Stimulated activated CD4-positive, alpha-beta T cell treated with anti-CD3 and anti-CD28 coated beads, TNF-alpha, amount 100 ng/mL, for 48 hours (primary cell): ENCODE measurements around the gene TM4SF5.

ENCODE experiments used
- DNase-seq, 3 donors: peaks; one replicate each; pipeline ENCODE4 v3.0.0-alpha.2; 2020; ENCODE audit warnings: low read depth in 3 of 3

TM4SF5 gene, protein sequence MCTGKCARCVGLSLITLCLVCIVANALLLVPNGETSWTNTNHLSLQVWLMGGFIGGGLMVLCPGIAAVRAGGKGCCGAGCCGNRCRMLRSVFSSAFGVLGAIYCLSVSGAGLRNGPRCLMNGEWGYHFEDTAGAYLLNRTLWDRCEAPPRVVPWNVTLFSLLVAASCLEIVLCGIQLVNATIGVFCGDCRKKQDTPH

DNA sequence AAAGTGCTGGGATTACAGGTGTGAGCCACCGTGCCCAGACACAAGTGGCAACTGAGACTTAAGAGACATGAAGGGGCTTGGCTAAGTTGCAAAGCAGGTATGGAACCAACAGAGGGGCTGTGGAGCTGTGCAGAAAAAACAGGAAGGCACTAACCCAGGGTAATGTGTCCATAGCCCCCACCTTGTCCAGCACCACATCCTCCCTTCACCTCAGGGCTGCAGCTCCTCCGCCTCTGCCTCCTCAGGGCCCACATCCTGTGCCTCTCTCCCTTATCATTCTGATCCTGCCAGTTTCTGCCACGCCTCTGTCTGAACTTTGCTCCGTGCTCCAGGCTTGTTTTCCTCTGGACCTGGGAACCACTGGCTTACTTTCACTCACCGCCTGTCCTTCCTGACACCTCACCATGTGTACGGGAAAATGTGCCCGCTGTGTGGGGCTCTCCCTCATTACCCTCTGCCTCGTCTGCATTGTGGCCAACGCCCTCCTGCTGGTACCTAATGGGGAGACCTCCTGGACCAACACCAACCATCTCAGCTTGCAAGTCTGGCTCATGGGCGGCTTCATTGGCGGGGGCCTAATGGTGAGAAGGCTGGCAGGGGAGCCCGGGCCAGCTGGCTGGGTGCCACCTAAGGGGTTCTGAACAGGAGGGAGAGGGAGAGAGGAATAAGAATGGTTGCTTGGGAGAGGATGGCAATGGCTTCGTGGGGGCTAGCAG is at the start of gene TM4SF5:
Gene TM4SF5, plus strand, starts transcription at position 368 of the 716 bp plus-strand sequence. Its CDS starts 37 bp downstream, at position 405.
- DNase-seq: no peak

DNA sequence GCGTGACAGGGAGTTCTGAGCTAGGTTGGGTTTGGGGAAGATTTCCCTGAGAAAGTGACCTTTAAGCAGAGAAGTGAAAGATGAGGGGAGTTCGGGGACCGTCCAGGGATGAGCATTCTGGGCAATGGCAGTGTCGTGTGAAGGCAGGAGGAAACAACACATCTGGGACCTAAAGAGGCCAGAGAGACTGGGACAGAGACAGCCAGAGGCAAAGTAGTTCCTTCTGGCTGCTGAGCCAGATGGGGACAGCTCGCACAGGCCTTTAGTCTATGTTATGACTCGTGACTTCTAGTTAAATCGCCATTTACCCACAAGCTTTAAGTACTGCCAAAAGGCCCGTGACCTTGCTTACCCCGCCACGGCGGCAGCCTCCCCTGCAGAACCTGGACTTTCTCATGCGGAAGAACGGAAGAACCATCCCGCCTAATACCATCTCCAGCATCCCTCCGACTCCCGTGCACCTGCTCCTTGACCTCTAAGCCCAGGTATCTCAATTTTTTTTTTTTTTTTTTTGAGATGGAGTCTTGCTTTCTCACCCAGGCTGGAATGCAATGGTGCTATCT is 48.9 kb upstream of the TM4SF5 start:
- DNase-seq: no peak

GRCh38 chr17:4724650-4725049 is 47.0 kb upstream of the TM4SF5 start:
- no peak for DNase-seq

DNA sequence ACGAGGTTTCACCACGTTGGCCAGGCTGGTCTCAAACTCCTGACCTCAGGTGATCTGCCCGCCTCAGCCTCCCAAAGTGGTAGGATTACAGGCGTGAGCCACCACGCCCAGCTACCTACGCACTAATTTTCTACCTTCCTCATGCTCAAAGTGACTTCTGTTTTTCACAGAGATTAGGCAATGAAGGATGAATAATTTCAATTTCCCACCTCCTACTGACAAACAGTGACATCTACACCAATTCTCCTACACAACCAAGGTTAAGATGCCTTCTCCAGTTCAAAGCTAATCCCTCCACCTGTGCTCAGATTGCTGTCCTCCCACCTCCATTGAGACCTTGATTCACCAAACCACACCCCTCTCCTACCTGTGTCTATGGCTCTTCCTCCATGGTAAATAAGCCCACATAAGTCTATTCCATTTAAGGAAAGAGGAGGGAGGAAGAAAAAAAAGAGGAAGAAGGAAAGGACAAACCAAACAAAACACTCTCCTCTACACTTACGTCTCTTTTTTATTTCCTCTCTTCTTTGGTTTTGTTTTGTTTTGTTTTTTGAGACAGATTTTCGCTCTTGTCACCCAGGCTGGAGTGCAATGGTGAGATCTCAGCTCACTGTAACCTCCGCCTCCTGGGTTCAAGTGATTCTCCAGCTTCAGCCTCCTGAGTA is 45.9 kb upstream of the TM4SF5 start:
- no peak for DNase-seq

GRCh38 chr17:4728124-4728523 is 43.6 kb upstream of the TM4SF5 start:
- no peak for DNase-seq

DNA sequence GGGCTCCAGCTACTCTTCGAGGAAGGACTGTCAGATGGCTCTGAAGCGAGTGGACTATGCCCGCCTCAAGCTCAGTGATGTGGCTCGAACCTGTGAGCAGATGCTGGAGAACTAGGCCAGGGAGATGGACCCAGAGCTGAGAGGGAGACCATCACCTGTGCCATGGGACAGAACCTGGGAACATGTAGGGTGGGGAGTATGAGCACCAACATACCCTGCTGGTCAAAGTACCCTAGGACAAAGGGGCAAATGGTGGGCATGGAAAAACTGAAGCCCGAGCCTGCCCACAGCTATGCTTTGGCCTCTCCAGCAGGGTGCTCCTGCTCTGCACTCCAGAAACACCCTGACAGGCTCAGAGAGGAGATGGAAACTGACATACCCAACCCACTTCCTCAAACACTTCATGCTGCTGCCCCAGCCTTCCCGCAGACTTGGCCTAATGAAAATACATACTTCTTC is 38.6 kb upstream of the TM4SF5 start:
- no peak for DNase-seq

GRCh38 chr17:4734857-4735475 is 36.7 kb upstream of the TM4SF5 start:
- no peak for DNase-seq

DNA sequence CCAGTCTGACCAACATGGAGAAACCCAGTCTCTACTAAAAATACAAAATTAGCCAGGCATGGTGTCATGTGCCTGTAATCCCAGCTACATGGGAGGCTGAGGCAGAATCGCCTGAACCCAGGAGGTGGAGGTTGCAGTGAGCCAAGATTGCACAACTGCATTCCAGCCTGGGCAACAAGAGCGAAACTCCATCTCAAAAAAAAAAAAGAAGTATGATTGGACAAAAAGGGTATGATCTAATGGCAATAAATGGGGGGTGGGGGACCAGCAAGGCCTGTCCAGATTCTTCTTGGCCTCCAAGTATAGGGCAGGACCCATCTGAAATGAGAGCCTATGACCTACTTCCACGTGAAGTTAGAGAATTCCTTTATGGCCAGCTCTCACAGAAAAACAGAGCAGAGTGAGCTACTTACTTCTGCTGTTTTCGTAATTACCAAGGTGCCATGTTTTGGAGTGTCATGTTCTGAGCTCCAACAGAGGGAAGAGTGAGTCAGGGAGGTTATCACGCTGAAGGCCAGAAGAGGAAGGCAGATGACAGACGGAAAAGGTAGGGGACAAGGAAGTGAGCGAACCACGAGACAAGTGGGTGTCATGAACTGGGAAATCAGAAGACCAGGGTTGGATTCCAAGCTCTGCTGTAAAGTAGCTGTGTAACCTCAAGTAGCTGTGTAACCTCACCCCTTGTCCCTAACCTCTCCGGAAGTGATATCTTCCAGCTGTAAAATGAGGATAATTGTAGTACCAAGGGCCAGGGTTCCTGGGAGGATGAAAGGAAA is 35.6 kb upstream of the TM4SF5 start:
- DNase-seq: no peak

DNA sequence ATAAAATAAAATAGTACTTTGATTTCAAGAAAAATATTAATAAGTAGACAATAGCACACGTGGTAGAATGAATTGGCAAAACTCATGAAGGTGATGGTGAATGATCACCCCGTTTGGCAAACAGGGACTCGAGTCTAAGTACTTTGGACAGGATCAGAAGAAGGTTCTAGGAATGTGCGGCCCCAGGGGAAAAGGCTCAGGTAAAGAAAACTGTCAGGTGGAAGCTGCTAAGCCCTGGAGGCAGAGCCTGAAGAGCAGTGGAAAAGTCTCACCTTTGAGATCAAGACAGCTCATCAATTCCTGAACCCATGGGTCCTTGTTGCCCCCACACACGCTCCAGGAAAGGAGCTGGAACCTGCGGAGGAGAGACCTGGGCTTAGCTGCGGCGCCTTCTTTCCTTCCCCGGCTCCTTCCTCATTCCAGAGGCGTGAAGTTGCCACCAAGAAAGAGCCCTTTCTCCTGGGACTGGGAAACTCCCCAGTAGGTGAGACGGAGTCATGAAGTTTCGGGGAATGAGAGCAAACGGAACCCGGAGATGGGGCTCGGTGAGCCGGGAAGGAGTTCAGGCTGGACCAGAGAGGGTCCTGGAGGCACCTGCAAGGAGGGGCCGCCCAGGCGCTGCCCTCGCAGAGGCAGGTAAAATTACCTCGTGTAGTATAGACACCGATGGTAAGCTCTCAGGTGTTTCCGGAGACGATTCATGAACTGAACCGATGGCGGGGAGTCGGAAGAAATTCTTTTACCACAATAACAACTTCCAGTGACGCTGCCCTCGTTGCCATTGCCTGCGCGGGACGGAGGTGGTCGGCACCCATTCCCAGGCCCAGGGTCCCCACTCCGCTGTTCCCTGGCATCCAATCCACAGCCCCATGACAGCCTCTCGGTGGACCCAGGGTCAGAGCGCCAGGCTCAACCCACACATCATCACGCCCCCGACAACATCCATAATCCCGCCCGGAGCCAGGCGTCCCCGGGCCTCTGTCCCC is 33.3 kb upstream of the TM4SF5 start:
- no peak for DNase-seq

DNA sequence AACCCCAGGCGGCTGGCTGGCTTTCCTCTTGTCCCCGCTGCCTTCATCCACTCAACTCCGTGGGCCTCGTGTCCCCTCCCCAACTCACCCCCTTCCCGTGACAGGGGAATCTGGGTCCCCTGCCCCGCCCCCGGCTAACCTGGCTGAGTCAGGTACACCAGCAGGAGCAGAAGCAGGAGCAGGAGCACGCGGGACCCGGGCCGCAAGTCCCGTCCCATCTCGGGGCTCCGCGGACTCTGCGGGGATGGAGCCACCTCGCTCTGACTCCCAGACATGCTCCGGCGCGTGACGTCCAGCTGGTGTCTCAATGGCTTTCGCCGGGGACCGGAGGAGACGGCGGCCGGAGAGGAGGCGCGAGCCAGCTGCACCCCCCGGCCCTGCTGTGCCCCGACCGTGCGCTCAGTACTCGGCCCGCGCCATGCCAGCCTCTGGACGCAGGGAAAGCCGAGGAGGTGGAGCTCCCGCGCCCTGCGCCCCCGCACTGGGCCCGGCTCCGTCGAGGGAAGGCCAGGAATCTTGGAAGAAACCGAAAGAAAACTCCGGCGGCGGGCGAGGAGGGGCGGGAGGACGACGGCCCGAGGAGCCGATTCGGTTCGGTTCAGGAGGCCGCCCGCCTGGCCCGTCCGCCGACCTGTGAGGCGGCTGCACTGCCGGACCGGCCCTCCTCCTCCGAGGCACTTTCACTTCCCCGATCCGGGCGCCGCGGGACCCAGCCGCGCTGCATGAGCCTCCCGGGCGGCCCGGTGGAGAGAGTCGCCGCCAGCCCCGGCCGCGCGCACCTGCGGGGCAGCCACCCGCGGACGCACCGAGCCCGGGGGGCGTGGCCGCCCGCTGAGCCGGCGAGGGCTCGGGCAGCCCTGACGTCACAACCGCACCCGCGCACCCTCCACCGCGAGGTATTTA is 32.3 kb upstream of the TM4SF5 start, which contains the start of the genes CXCL16 and ZMYND15:
Gene CXCL16, minus strand, starts transcription at position 807 of the 903 bp plus-strand sequence. Its CDS starts 589 bp downstream, at position 218.
Gene ZMYND15, plus strand, starts transcription at position 712 of the 903 bp plus-strand sequence. CDS start 716 bp downstream, outside the sequence.
- DNase-seq: peak in 1 of 3 donors; percentile 22

- DNase-seq: no peak
These were observed 31.7 kb upstream of the TM4SF5 start for GRCh38 chr17:4740025-4740351.

DNA sequence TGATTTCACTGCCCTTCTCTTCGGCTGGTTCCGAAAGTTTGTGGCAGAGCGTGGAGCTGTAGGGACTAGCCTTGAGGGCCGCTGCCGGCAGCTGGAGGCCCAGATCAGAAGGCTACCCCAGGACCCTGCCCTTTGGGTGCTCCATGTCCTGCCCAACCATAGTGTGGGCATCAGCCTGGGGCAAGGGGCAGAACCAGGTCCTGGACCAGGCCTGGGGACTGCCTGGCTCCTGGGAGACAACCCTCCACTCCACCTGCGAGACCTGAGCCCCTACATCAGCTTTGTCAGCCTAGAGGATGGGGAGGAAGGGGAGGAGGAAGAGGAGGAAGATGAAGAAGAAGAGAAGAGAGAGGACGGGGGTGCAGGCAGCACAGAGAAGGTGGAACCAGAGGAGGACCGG is 31.1 kb upstream of the TM4SF5 start:
- no peak for DNase-seq

DNA sequence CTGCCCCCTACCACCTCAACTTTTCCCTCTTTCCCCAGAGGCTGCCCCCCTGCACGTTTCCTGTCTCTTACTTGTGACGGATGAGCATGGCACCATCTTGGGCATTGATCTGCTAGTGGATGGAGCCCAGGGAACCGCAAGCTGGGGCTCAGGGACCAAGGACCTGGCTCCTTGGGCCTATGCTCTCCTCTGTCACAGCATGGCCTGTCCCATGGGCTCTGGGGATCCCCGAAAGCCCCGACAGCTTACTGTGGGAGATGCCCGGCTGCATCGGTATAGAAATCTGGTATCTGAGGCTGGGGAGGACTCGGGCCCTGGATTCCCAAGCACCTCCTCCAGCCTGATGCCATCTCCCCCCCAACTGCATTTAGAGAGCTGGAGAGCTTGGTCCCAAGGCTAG is 30.1 kb upstream of the TM4SF5 start:
- DNase-seq: no peak

GRCh38 chr17:4742133-4742532 is 29.6 kb upstream of the TM4SF5 start:
- no peak for DNase-seq

- no peak for DNase-seq
These were observed 29.1 kb upstream of the TM4SF5 start for GRCh38 chr17:4742629-4743028.

GRCh38 chr17:4743216-4743615 is 28.5 kb upstream of the TM4SF5 start:
- DNase-seq: no peak

DNA sequence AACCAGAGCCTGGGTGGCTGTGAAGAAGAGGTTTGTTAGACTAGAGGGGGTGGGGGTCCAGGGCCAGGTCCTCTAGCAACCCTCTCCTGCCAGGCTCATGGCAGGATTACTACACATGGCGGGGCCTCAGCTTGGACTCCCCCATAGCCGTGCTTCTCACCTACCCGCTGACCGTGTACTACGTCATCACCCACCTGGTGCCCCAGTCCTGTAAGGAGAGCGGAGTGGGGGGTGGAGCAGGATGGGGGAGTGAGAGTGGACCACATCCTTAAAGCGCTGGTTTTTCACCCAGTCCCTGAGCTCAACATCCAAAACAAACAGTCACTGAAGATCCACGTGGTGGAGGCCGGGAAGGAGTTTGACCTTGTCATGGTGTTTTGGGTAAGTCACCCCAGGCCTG is 27.8 kb upstream of the TM4SF5 start:
- DNase-seq: no peak

GRCh38 chr17:4744999-4745969 is 26.4 kb upstream of the TM4SF5 start:
- no peak for DNase-seq
